Vagina (tissue), 2 donors: ENCODE results near the gene C11orf98.
"Not testable (repeated sequence)": the region's sequence is repeated elsewhere in the genome, so short reads cannot be mapped to it uniquely, and the experiment has no call there.

Experiments
- CTCF ChIP-seq, 3 experiments: fragments of 450-650 bp in 2 of 3; fragments of 200-600 bp in 1 of 3; sonication (generic) in 1 of 3; IDR thresholded peaks; one replicate each; pipeline ENCODE4 v1.5.1; 2017 to 2019; ENCODE audit warnings: antibody characterized with exemption in 3 of 3, mild to moderate bottlenecking in 2 of 3, moderate library complexity in 2 of 3
- POLR2A ChIP-seq, 2 donors: fragments of 450-650 bp; IDR thresholded peaks; one replicate each; pipeline ENCODE4 v1.6.1; 2017; ENCODE audit warnings: antibody characterized with exemption in 2 of 2, mild to moderate bottlenecking in 2 of 2, moderate library complexity in 2 of 2
- POLR2AphosphoS5 ChIP-seq, 2 donors: sonication (generic); formaldehyde crosslinking; IDR thresholded peaks; one replicate each; pipeline ENCODE4 v1.9.0; 2017; ENCODE audit warnings: antibody characterized with exemption in 2 of 2, mild to moderate bottlenecking in 2 of 2, low read depth in 1 of 2; ENCODE audit not compliant: insufficient read depth in 1 of 2

- TF ChIP-seq CTCF (IDR thresholded peaks at IDR 0.05); POLR2AphosphoS5 (IDR thresholded peaks at IDR 0.05; ENCODE audit: insufficient read depth in 1 of 2, low read depth in 1 of 2); POLR2A (IDR thresholded peaks at IDR 0.05): not testable (repeated sequence)
Observed at GRCh38 chr11:62616957-62617356, 48.1 kb downstream of the C11orf98 start.
